ENCODE data around the gene RPS15.
A peak's percentile ranks its signal among the peaks of the same experiment; 100 is the strongest.

Gene RPS15

GRCh38 chr19:1478934-1479707, 40.9 kb downstream of the RPS15 start, which contains the start of gene C19orf25:
Gene C19orf25, minus strand, starts transcription at chr19:1479215. Its CDS starts 312 bp downstream, at chr19:1478903.
- FAIRE-seq (peak; percentile 97), DNase-seq (ENCODE audit: insufficient read length, low spot score) (peak; percentile 100)

DNA sequence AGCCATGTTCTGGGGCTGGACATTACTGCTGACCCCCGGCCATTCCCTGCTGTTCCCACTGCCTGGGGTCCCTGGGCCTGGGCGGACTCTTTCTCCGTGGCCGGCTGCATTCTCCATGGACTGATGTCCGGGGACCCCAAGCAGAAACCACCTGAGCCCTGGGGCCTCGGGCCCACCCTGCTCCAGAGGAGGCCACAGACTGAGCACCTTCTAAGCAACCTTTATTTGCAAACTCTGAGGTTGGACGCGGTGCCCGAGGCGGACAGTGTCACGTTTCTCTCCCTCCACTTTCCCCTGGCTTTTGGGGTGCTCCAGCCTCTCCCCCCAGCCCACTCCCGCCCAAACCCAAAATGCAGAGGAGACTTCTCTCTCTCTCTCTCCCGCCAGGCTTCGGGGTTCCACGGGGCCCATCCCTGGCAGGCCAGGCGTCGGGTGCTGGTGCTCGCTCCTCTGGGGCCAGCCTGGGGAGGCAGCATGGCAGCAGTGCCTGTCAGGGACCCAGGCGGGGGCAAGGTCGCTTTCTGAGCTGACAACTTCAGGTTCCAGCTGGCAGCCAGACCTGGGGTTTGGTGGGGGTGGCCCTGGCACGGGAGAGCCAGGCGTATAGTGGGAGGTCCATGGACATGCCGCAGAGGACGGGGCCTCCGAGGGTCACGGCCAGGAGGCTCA, 43.2 kb downstream of the RPS15 start:
- FAIRE-seq (no peak), DNase-seq (ENCODE audit: insufficient read length, low spot score) (no peak)

GRCh38 chr19:1481893-1482360, 43.7 kb downstream of the RPS15 start:
- FAIRE-seq (no peak), DNase-seq (ENCODE audit: insufficient read length, low spot score) (no peak)

- FAIRE-seq (no peak), DNase-seq (ENCODE audit: insufficient read length, low spot score) (no peak)
These were observed 44.4 kb downstream of the RPS15 start for GRCh38 chr19:1482361-1483130.

DNA sequence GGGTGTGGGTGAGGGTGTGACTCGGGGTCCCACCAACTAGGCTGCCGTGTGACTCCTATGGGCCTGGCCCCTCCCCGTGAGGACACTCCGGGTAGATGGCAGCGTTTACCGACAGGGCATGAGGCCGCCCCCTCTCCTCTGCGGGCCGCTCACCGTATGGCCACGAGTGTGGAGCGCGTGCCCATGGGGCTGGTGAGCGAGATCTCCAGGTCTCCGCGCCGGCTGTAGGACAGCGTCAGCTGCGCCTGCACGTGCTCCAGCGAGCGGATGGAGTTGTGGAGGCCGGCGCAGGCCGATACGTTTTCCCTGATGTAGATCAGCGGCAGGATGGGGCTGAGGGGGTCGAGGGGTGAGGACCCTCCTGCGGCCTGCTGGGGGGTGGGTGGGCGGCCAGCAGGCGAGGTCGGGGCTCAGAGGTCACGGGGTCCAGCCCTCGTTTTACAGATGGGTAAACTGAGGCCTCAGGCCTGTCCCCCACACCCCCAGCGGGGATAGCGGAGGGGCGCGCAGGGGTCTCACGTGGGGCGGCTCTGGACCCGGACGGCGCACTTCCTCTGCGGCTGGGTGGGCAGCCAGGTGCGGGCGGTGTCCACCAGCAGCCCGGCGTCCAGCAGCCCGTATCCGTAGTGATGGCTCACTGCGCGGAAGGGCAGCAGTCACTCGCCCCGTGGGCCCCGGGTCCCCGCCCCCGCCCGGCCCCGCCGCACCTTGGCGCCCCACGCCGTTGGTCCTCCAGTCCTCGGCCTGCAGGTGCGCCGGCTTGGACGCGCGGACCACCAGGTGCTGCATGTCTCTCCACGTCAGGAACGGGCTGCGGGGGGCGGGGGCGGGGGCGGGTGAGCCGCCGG, 45.2 kb downstream of the RPS15 start:
- no peak for DNase-seq (ENCODE audit: insufficient read length, low spot score)
- FAIRE-seq, result no peak

DNA sequence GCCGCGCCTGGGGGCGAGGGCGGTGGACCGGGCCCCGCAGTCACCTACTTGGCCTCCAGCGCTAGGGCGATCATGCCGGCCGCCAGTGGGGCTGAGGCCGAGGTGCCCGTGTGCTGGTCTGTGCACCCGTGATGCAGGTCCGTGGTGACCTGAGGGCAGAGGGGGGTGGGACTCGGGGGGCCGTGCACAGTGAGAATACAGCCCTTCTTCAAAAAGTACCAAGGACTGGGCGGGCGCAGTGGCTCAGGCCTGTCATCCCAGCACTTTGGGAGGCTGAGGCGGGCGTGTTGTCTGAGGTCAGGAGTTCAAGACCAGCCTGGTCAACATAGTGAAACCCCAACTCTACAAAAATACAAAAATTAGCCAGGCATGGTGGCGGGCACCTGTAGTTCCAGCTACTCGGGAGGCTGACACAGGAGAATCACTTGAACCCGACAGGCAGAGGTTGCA, 45.8 kb downstream of the RPS15 start:
- DNase-seq (ENCODE audit: insufficient read length, low spot score), result no peak
- FAIRE-seq, result no peak

DNA sequence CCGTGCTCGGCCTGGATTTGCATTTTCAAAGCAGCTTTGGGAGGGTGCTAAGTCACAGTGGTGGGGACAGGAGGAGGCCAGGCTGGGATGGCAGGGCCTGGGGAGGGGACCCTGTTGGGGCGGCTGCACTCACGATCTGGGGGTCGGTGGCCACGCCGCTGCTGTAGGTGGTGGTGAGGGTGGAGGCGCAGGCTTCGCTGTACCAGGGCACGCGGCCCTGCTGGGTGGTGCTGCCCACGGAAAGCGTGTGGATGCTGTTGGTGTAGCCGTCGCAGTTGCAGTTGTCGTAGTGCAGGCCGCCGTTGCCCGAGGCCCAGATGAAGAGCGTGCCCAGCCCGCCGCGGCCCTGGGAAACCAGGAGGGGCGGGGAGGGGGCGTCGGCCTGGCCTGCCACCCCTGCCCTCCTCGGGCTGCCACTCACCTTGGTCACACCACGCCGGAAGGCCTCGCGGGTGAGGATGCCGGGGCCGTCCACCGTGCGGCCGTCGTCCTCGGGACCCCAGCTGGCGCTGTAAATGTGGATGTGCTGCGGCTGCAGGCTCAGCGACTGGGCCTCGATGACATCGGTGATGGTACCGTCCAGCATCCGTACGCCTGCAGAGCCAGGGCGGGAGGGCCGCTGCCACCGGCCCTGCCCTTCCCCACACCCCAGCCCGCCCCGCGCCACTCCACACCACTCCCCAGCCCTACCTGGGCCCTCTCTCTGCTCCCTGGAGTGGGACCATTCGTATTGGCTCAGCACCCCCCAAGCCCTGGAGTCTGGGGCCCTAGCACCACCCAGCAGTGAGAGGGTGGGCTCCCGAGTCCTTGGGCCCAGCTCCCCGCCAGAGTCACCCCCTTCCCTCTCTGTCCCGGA, 48.8 kb downstream of the RPS15 start:
- FAIRE-seq, result no peak
- no peak for DNase-seq (ENCODE audit: insufficient read length, low spot score)

GRCh38 chr19:1487576-1488281, 49.5 kb downstream of the RPS15 start:
- FAIRE-seq (no peak), DNase-seq (ENCODE audit: insufficient read length, low spot score) (no peak)

DNA sequence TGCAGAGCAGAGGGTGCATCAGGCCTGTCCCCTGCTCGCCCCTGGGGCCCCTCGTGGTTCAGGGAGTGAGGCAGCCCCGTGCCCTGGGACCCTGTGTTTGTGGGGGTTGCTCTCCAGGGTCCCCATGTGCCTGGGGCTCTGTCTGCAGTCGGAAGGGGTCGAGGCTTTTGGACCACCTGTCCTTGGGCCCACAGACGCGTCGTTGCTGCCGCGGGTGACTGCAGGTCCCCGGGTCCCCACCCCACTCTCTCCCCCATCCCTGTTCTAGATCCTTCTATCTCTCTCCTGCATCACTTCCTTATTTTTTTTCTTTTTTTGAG, 50.0 kb downstream of the RPS15 start:
- DNase-seq (ENCODE audit: insufficient read length, low spot score) (no peak), FAIRE-seq (no peak)

GRCh38 chr19:1489463-1490310, 51.5 kb downstream of the RPS15 start:
- DNase-seq (ENCODE audit: insufficient read length, low spot score) (no peak), FAIRE-seq (no peak)
